IMR-90 (cell line): ENCODE measurements around the gene ARL10. TPM values are rescaled to one million over a fixed set of nuclear protein-coding genes. Genes with fewer than 3 reads are reported as not detected.
A peak's percentile ranks its signal among the peaks of the same experiment; 100 is the strongest.

Experiments used
- ATAC-seq: fragments of 200-7000 bp; cut with Tn5 transposase; 2 replicates; pipeline ENCODE4 v1.9.1; 2020; ENCODE audit warnings: low read depth, mild to moderate bottlenecking, moderate library complexity
- BruUV-seq: library from RNA; stranded (reverse); fragments of 400-500 nt; replicated peaks from 2 replicates; lab custom pipeline; 2021; lab: Mats Ljungman, UMichigan
- CTCF ChIA-PET: fragments of 300-600 bp; formaldehyde crosslinking; extraction: SDS; loops from one replicate; lab custom pipeline; 2021; ENCODE audit warnings: antibody characterized with exemption; lab: Yijun Ruan, JAX
- POLR2A ChIA-PET: fragments of 300-600 bp; sonication (Branson Sonifier 250); formaldehyde crosslinking; loops from one replicate; lab custom pipeline; 2022; ENCODE audit warnings: antibody characterized with exemption; ENCODE audit not compliant: unreplicated experiment; lab: Charles Lee
- DNase-seq: peaks from one replicate; pipeline ENCODE4 v3.0.0; 2013
- H2AFZ ChIP-seq: replicated peaks from 2 replicates; pipeline ENCODE3; 2013; ENCODE audit warnings: low read length, mild to moderate bottlenecking; ENCODE audit not compliant: poor library complexity
- H2AK5ac ChIP-seq: 2 replicates; pipeline ENCODE4 v1.6.1; 2013; ENCODE audit warnings: low read depth, low read length, inconsistent platforms
- H2AK9ac ChIP-seq: replicated peaks from 2 replicates; pipeline ENCODE3; 2013; ENCODE audit warnings: mild to moderate bottlenecking, low read depth, low read length, moderate library complexity; ENCODE audit not compliant: poor library complexity
- H2BK120ac ChIP-seq: 2 replicates; pipeline ENCODE4 v1.6.1; 2013; ENCODE audit warnings: low read depth, low read length, inconsistent platforms
- H2BK15ac ChIP-seq: 3 replicates; pipeline ENCODE4 v1.6.1; 2013; ENCODE audit warnings: low read depth, low read length, inconsistent platforms
- H2BK20ac ChIP-seq: 2 replicates; pipeline ENCODE4 v1.6.1; 2013; ENCODE audit warnings: low read depth, mild to moderate bottlenecking, inconsistent platforms, low read length, moderate library complexity
- H2BK5ac ChIP-seq: 2 replicates; pipeline ENCODE4 v1.6.1; 2013; ENCODE audit warnings: mild to moderate bottlenecking, low read depth, low read length, inconsistent platforms; ENCODE audit not compliant: poor library complexity, severe bottlenecking
- H3K14ac ChIP-seq: replicated peaks from 2 replicates; pipeline ENCODE4 v1.6.1; 2013; ENCODE audit warnings: low read depth, low read length, inconsistent platforms
- H3K18ac ChIP-seq: 2 replicates; pipeline ENCODE4 v1.6.1; 2013; ENCODE audit warnings: low read depth, low read length, control low read depth
- H3K23ac ChIP-seq: 2 replicates; pipeline ENCODE4 v1.6.1; 2013; ENCODE audit warnings: low read depth, low read length, inconsistent platforms
- H3K27ac ChIP-seq: 2 replicates; pipeline ENCODE4 v1.5.1; 2013; ENCODE audit warnings: mild to moderate bottlenecking, control low read depth, low read length; ENCODE audit not compliant: insufficient read depth
- H3K27me3 ChIP-seq: 2 replicates; pipeline ENCODE4 v1.6.1; 2013; ENCODE audit warnings: low read length; ENCODE audit not compliant: control insufficient read depth, insufficient read depth
- H3K36me3 ChIP-seq: 2 replicates; pipeline ENCODE4 v1.6.1; 2013; ENCODE audit warnings: low read length, mixed read lengths; ENCODE audit not compliant: control insufficient read depth, insufficient read depth
- H3K4ac ChIP-seq: 2 replicates; pipeline ENCODE4 v1.6.1; 2013; ENCODE audit warnings: low read depth, low read length, inconsistent platforms
- H3K4me1 ChIP-seq: 2 replicates; pipeline ENCODE4 v1.6.1; 2013; ENCODE audit warnings: low read length, mixed read lengths; ENCODE audit not compliant: control insufficient read depth, insufficient read depth
- H3K4me2 ChIP-seq: 2 replicates; pipeline ENCODE4 v1.6.1; 2013; ENCODE audit warnings: low read depth, mild to moderate bottlenecking, control low read depth, low read length, moderate library complexity
- H3K4me3 ChIP-seq: 2 replicates; pipeline ENCODE4 v1.5.1; 2013; ENCODE audit warnings: low read depth, mild to moderate bottlenecking, control low read depth, low read length, moderate library complexity; ENCODE audit not compliant: insufficient read depth
- H3K56ac ChIP-seq: 2 replicates; pipeline ENCODE4 v1.6.1; 2013; ENCODE audit warnings: low read length, inconsistent platforms; ENCODE audit not compliant: insufficient read depth; ENCODE audit errors: extremely low read depth
- H3K79me1 ChIP-seq, 2 experiments: 2 replicates each; pipeline ENCODE4 v1.6.1; 2013; ENCODE audit warnings: low read length in 2 of 2, inconsistent platforms in 1 of 2, low read depth in 1 of 2
- H3K9ac ChIP-seq: 2 replicates; pipeline ENCODE4 v1.6.1; 2013; ENCODE audit warnings: low read depth, low read length, control low read depth
- H3K9me1 ChIP-seq: 2 replicates; pipeline ENCODE4 v1.6.1; 2013; ENCODE audit warnings: low read length, inconsistent platforms; ENCODE audit not compliant: insufficient read depth
- H3K9me3 ChIP-seq: 2 replicates; pipeline ENCODE4 v1.6.1; 2013; ENCODE audit warnings: low read length; ENCODE audit not compliant: control insufficient read depth, insufficient read depth
- H4K20me1 ChIP-seq: 2 replicates; pipeline ENCODE4 v1.6.1; 2013; ENCODE audit warnings: low read length, inconsistent platforms; ENCODE audit not compliant: insufficient read depth
- H4K5ac ChIP-seq: 2 replicates; pipeline ENCODE4 v1.6.1; 2013; ENCODE audit warnings: mild to moderate bottlenecking, low read depth, low read length, control low read depth
- H4K8ac ChIP-seq, 2 experiments: 2 replicates each; pipeline ENCODE4 v1.6.1; 2013; ENCODE audit warnings: low read depth in 2 of 2, low read length in 2 of 2, control low read depth in 1 of 2, inconsistent platforms in 1 of 2
- H4K91ac ChIP-seq: 2 replicates; pipeline ENCODE4 v1.6.1; 2013; ENCODE audit warnings: low read depth, low read length, inconsistent platforms; ENCODE audit not compliant: insufficient read depth
- BHLHE40 ChIP-seq: fragments of 150-350 bp; IDR thresholded peaks from 2 replicates; pipeline ENCODE4 v1.6.1; 2016; ENCODE audit warnings: mild to moderate bottlenecking, low read depth, low read length
- CEBPB ChIP-seq: IDR thresholded peaks from 2 replicates; pipeline ENCODE4 v1.6.1; 2012; ENCODE audit warnings: low read depth, low read length, improper control_type of control experiment
- CHD1 ChIP-seq: IDR thresholded peaks from 2 replicates; pipeline ENCODE4 v1.6.1; 2012; ENCODE audit warnings: low read depth, low read length, improper control_type of control experiment
- ELK1 ChIP-seq: fragments of 150-350 bp; IDR thresholded peaks from 2 replicates; pipeline ENCODE4 v1.6.1; 2016; ENCODE audit warnings: low read depth, mild to moderate bottlenecking, low read length, moderate library complexity, borderline replicate concordance
- FOS ChIP-seq: fragments of 150-350 bp; IDR thresholded peaks from 2 replicates; pipeline ENCODE4 v1.6.1; 2016; ENCODE audit warnings: low read depth, low read length
- MAFK ChIP-seq: IDR thresholded peaks from 2 replicates; pipeline ENCODE4 v1.6.1; 2012; ENCODE audit warnings: low read depth, low read length, improper control_type of control experiment
- MAZ ChIP-seq: IDR thresholded peaks from 2 replicates; pipeline ENCODE4 v1.6.1; 2012; ENCODE audit warnings: low read depth, mild to moderate bottlenecking, low read length, improper control_type of control experiment, moderate library complexity, borderline replicate concordance
- MXI1 ChIP-seq: IDR thresholded peaks from 2 replicates; pipeline ENCODE4 v1.6.1; 2012; ENCODE audit warnings: low read depth, mild to moderate bottlenecking, low read length, moderate library complexity, borderline replicate concordance
- NFE2L2 ChIP-seq: fragments of 150-350 bp; IDR thresholded peaks from 2 replicates; pipeline ENCODE4 v1.6.1; 2016; ENCODE audit warnings: low read depth, mild to moderate bottlenecking, low read length
- POLR2A ChIP-seq: IDR thresholded peaks from 2 replicates; pipeline ENCODE4 v1.6.1; 2012; ENCODE audit warnings: mild to moderate bottlenecking, low read depth, low read length
- RAD21 ChIP-seq: IDR thresholded peaks from 2 replicates; pipeline ENCODE4 v1.6.1; 2012; ENCODE audit warnings: low read length, improper control_type of control experiment
- RCOR1 ChIP-seq: IDR thresholded peaks from 2 replicates; pipeline ENCODE4 v1.6.1; 2012; ENCODE audit warnings: mild to moderate bottlenecking, low read length, improper control_type of control experiment; ENCODE audit not compliant: insufficient replicate concordance
- RFX5 ChIP-seq: IDR thresholded peaks from 2 replicates; pipeline ENCODE4 v1.8.0; 2012; ENCODE audit warnings: low read depth, mild to moderate bottlenecking, low read length, moderate library complexity
- USF2 ChIP-seq: fragments of 150-350 bp; IDR thresholded peaks from 2 replicates; pipeline ENCODE4 v1.6.1; 2017; ENCODE audit warnings: mild to moderate bottlenecking, antibody characterized with exemption, low read length, low read depth
- WGBS, 2 experiments: methylation state at CpG; one replicate each; pipeline versions ENCODE4 v1.1.5 to v1.1.7; 2013; ENCODE audit warnings: missing lambda C conversion rate in 2 of 2; ENCODE audit not compliant: insufficient read length in 1 of 2; ENCODE audit errors: extremely low coverage in 2 of 2; 5-methylcytosine and 5-hydroxymethylcytosine counted together
- dilution Hi-C: fragments of 300-500 bp; cut with HindIII; formaldehyde crosslinking; loops from one replicate; pipeline ENCODE4 v1.14.3; 2018; ENCODE audit warnings: low sequenced_read_pairs; ENCODE audit not compliant: unreplicated experiment
- in situ Hi-C: fragments of 300-500 bp; cut with MboI; formaldehyde crosslinking; loops from 3 replicates; pipeline ENCODE4 v1.14.3; 2019; ENCODE audit warnings: low sequenced_read_pairs, inconsistent platforms, mixed read lengths
- intact Hi-C: fragments of 100-400 bp; cut with micrococcal nuclease; formaldehyde crosslinking; loops from 2 replicates; pipeline ENCODE4 v1.10.0; 2022
- polyA plus RNA-seq, 3 experiments: library from polyadenylated mRNA; depleted of rRNA; stranded (reverse); fragments of >200 nt; gene quantifications; 2 replicates each; pipeline ENCODE4 v1.2.3, GENCODE V29; 2012; ENCODE audit warnings: low replicate concordance in 1 of 3
- total RNA-seq: library from RNA; depleted of rRNA; stranded (reverse); fragments of >200 nt; gene quantifications from 2 replicates; pipeline ENCODE4 v1.2.3, GENCODE V29; 2012
- TF ChIP-seq, protein P1 (sequence below): conservative IDR thresholded peaks from 2 replicates; pipeline ENCODE4 v1.5.1; 2012; ENCODE audit warnings: mild to moderate bottlenecking, low read depth, low read length, improper control_type of control experiment

ARL10 gene
- total and polyA plus RNA-seq, 2 of the 4 experiments (the other 2 are of a cell fraction), result 3.6 to 6.0 TPM

GRCh38 chr5:176412517-176413254, 47.4 kb downstream of the ARL10 start:
- in situ Hi-C loops (no loop called here), dilution Hi-C loops (no loop called here)
- no peak for DNase-seq
- no peak for TF ChIP-seq USF2
- TF ChIP-seq RFX5, result no peak
- TF ChIP-seq BHLHE40, result no peak
- no peak for TF ChIP-seq MAZ
- no peak for TF ChIP-seq CEBPB
- TF ChIP-seq NFE2L2, result no peak
- no peak for TF ChIP-seq RCOR1
- TF ChIP-seq, protein P1, sequence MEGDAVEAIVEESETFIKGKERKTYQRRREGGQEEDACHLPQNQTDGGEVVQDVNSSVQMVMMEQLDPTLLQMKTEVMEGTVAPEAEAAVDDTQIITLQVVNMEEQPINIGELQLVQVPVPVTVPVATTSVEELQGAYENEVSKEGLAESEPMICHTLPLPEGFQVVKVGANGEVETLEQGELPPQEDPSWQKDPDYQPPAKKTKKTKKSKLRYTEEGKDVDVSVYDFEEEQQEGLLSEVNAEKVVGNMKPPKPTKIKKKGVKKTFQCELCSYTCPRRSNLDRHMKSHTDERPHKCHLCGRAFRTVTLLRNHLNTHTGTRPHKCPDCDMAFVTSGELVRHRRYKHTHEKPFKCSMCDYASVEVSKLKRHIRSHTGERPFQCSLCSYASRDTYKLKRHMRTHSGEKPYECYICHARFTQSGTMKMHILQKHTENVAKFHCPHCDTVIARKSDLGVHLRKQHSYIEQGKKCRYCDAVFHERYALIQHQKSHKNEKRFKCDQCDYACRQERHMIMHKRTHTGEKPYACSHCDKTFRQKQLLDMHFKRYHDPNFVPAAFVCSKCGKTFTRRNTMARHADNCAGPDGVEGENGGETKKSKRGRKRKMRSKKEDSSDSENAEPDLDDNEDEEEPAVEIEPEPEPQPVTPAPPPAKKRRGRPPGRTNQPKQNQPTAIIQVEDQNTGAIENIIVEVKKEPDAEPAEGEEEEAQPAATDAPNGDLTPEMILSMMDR, result no peak
- no peak for TF ChIP-seq CHD1
- TF ChIP-seq MAFK, result no peak
- TF ChIP-seq POLR2A, result no peak
- no peak for TF ChIP-seq RAD21
- no peak for TF ChIP-seq MXI1
- no peak for TF ChIP-seq ELK1
- no peak for TF ChIP-seq FOS

More at GRCh38 chr5:176412517-176413254, 47.4 kb downstream of the ARL10 start:
- no peak overlapping the region for H4K8ac ChIP-seq
- H2AFZ ChIP-seq, result no peak overlapping the region
- H3K36me3 ChIP-seq, result peaks cover 9% of the 10 kb centered on the region
- no peak overlapping the region for H2BK120ac ChIP-seq
- H4K5ac ChIP-seq, result no peak overlapping the region
- no peak overlapping the region for H3K18ac ChIP-seq
- no peak overlapping the region for H2BK20ac ChIP-seq
- no peak overlapping the region for H3K4me3 ChIP-seq
- H4K20me1 ChIP-seq, result peaks cover 45% of the 10 kb centered on the region
- no peak overlapping the region for H4K91ac ChIP-seq
- H3K9me3 ChIP-seq, result no peaks in the 10 kb centered on the region
- peaks cover 27 to 59% of the 10 kb centered on the region in 2 experiments for H3K79me1 ChIP-seq
- H3K23ac ChIP-seq, result no peak overlapping the region
- WGBS, 2 experiments, result 87% methylated on average over 5 of the region's 10 CpGs; no CpG with 5 or more reads in 1 of the 2 experiments
- H3K4me2 ChIP-seq, result no peak overlapping the region
- ATAC-seq, result no peak
- 0 out of 2 replicates have a peak overlapping the region, but pooled peaks have one; percentile 31 for H2AK5ac ChIP-seq
- no peak overlapping the region for H3K27ac ChIP-seq
- peak overlapping the region; percentile 29 for H2AK9ac ChIP-seq
- H3K56ac ChIP-seq, result no peak overlapping the region
- peaks cover 16% of the 10 kb centered on the region for H3K9me1 ChIP-seq
- H3K27me3 ChIP-seq, result no peaks in the 10 kb centered on the region
- POLR2A ChIA-PET, result no interaction called here
- peaks cover 11% of the 10 kb centered on the region for H3K4me1 ChIP-seq
- no peak overlapping the region for H2BK5ac ChIP-seq
- no peak overlapping the region for H3K14ac ChIP-seq
- H3K4ac ChIP-seq, result no peak overlapping the region; the same call in 1 of the 2 replicates
- H3K9ac ChIP-seq, result no peak overlapping the region
- BruUV-seq, result no TSS peak
- CTCF ChIA-PET, result no interaction called here
- no peak overlapping the region for H2BK15ac ChIP-seq
- intact Hi-C loops, result loop anchor here (10.0 kb wide), 1 partner anchor 232 kb away; the partner anchor contains the start of gene TSPAN17
